ENCODE results near the gene TPST1.

DNA sequence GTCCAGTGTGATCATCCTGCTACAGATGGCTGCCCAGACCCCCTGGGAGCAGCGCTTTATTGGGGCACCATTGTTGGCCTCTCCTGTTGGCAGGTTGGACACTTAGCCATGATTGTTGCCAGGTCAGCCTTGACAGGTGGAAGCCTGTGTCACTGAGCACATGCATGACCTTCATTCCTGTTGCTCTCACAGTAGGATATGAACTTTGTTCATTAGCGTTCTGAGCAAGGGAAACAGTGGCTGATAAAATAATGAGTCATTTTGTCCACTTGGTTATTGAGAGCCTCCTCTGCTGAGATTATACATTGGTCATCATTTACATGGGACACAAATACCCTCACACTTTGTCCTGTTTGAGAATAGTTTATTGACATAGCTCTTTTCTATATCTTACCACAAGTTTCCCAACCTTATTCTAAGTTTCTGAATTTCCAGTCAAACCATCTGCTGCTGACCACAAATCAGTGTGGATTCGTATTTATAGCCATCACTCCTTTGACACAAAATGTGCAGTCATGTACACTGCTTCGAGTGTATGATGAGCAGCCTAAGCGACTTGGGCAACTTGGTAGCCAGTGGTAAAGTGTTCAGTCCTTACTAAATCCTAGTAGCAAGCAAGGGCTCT lies 102.6 kb downstream of the TPST1 start:
- TF ChIP-seq, protein P1, sequence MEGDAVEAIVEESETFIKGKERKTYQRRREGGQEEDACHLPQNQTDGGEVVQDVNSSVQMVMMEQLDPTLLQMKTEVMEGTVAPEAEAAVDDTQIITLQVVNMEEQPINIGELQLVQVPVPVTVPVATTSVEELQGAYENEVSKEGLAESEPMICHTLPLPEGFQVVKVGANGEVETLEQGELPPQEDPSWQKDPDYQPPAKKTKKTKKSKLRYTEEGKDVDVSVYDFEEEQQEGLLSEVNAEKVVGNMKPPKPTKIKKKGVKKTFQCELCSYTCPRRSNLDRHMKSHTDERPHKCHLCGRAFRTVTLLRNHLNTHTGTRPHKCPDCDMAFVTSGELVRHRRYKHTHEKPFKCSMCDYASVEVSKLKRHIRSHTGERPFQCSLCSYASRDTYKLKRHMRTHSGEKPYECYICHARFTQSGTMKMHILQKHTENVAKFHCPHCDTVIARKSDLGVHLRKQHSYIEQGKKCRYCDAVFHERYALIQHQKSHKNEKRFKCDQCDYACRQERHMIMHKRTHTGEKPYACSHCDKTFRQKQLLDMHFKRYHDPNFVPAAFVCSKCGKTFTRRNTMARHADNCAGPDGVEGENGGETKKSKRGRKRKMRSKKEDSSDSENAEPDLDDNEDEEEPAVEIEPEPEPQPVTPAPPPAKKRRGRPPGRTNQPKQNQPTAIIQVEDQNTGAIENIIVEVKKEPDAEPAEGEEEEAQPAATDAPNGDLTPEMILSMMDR (conservative IDR thresholded peaks at IDR 0.05; ENCODE audit: low read length): no peak
- no peak for TF ChIP-seq EZH2phosphoT487 (IDR thresholded peaks at IDR 0.05; ENCODE audit: borderline replicate concordance)
